NCI-H2029 (cell line): Measurements from ENCODE around the gene UVSSA.
"Not testable (repeated sequence)": the region's sequence is repeated elsewhere in the genome, so short reads cannot be mapped to it uniquely, and the experiment has no call there.

Experiments used
- DNase-seq: peaks from one replicate; lab custom pipeline; 2025; lab: John Stamatoyannopoulos, UW

UVSSA gene

DNA sequence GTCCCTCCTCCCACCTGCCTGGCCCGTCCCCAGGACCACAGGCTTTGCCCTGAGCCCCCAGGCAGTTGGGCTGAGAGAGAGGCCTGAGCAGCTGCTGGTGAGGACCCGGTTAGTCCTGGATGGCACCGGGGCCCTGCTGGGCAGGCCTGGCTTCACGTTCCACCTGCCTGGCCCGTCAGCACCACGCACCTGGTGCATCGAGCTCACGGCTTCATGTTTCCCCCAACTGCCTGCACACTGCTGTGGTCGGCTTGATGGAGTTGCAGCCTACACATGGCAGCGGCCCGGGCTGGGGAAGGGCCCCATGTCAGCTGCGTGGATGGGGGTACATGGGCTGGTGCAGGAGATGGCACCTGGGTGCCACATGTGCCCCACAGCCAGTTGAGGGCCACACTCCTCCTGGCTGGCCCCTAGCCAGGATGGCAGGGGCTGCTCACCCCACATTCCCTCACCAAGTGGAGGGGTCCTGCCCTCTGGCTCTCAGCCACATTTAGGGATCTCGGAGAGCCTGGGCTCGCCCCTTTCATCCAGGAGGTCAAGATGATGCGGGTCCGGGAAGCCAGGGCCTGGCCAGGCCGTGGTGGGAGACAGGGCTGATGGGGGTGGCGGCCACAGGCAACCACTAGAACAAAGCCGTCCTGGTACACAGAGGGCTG lies 30.7 kb downstream of the UVSSA start:
- DNase-seq, result no peak

DNA sequence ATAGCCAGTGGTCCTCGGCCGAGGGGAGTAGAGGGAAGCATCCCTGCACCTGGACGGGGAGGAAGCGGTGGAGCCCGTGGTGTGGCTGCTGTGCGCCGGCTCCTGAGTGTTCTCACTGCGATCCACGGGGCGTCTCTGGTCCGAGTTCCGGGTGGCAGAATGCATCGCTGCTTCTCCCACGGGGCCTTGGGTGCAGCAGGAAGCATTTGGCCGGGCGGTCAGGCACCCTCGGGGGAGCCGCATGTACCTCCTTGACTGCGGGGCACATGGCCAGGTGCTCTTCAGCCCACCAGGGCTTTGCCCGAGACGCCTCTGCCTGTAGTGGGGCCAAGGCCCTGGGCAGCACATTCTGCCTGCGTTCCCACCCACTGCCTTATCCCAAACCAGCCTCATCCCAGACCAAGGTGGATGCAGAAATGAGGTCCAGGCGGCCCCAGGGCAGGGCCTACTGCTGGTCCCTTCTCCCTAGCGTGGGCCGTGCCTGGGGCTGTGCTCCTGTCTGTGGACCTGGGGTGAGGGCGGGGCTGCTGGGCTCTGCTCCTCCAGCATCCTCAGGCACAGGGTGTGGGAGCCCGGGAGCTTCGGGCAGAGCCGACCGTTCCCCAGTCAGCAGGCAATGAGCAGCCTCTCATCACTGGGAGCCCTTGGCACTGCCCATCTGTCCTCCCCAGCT lies 31.7 kb downstream of the UVSSA start:
- DNase-seq, result no peak

DNA sequence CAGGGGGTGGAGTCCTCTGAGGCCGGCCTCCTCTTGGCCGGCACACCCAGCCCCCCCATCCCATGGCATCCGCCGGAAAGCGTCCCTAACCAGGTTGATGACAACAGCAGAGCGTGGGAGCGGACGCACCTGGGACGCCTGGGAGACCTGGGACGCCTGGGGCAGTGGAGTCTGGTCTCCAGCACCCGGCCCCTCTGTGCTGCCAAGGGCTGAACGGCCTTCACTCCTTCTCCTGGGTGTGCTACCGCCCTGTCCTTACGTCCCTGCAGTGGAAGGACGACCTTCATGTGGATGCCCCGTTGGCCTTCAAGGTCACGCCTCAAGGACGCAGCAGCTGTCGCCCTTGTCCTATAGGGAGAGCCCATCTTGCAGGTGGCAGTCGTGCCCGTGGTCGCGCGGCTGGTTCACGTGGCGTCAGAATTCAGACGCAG lies 32.4 kb downstream of the UVSSA start:
- no peak for DNase-seq

DNA sequence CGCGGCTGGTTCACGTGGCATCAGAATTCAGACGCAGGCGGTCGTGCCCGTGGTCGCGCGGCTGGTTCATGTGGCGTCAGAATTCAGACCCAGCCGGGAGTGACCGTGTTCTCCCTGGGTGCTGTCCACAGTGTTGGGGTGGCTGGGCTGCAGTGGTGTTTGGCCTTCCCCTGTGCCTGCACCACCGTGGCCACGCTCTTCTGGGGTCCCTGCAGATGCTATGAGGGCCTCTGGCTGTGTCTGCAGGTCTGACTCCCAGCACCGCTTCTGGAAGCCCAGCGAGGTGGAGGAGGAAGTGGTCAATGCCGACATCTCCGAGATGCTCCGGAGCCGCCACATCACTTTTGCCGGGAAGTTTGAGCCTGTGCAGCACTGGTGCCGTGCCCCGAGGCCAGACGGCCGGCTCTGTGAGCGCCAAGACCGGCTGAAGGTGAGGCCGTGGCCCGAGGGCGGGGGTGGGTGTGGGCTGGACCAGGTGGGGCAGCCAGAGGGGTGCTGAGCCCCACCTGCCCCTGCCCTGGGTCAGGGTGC lies 32.9 kb downstream of the UVSSA start:
- no peak for DNase-seq

DNA sequence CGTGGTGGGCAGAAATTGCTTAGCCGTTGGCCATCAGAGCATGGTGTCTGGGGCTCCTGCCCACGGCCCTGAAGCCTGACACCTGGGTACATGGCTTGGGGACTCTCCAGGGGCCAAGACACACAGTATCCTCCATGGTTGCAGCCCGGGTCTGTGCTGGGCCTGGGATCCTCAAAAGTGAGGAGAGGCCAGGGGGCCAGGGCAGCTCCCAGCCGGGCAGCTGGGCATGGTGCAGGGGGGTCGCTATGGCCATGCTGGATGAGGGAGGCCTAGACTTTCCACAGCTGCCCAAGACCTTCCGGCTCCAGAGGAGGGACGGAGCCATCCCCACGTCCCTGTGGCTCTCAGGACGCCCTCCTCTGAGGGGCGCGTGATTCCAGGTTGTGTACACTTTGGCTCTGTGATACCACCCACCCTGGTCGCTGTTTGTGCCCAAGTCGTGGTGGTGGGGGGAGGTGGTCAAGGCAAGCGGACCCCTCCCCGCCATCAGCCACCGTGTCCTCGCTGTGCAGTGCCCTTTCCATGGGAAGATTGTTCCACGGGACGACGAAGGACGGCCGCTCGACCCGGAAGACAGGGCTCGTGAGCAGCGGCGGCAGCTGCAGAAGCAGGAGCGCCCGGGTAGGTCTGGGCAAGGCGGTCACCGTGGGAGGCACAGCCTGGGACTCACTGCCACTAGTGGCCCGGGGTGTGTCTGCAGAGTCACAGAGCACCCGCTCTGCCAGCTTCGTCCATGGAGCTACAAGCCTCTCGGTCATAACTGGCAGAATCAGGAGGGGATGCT lies 33.6 kb downstream of the UVSSA start:
- DNase-seq, result no peak

DNA sequence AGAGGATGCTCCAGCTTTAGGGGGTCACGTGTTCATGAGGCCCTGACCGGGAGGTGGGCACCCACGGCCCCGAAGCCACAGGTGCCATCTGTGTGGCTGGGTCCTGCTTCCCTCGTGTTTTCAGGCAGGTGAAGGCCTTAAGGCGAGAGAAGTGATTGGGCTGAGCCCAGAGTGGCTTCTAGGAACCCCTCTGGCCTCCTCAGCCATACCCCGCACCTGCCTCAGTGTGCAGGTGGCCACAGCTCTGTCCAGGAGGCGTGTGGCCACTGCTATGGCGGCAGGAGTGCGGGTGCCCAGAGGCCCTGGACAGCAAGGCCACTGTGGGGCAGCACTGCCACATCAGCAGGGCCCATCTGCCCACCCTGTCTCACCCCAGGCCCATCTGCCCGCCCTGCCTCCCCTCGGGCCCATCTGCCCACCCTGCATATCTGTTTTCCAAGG lies 34.2 kb downstream of the UVSSA start:
- no peak for DNase-seq

DNA sequence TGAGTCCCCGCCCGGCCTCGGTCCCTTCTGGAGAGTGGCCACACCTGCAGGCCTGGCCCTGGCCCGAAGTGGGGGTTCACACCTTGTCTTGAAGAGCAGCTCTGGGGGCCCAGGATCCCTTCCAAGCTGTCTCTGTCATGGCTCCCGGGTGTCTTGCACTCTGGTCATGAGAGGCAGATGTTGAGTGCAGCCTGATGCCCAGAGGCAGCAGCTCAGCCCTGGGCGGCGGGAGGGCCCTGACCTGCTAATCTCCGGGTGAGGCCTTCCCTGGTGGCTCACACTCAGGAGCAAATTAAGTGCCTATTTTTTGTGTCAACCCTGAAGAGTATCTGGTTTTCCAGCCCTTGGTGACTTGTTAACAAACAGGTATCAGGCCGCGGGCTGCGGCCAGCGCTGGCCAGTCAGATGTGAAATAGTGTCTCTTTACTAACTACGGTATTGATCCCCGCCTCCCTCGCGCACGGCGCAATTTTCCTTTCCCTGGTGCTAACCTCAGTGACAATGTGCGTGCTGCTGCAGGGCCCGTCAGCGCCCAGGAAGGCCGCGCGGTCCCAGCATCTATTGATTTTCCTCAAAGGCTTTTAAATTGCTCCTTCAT lies 35.0 kb downstream of the UVSSA start:
- DNase-seq, result no peak

DNA sequence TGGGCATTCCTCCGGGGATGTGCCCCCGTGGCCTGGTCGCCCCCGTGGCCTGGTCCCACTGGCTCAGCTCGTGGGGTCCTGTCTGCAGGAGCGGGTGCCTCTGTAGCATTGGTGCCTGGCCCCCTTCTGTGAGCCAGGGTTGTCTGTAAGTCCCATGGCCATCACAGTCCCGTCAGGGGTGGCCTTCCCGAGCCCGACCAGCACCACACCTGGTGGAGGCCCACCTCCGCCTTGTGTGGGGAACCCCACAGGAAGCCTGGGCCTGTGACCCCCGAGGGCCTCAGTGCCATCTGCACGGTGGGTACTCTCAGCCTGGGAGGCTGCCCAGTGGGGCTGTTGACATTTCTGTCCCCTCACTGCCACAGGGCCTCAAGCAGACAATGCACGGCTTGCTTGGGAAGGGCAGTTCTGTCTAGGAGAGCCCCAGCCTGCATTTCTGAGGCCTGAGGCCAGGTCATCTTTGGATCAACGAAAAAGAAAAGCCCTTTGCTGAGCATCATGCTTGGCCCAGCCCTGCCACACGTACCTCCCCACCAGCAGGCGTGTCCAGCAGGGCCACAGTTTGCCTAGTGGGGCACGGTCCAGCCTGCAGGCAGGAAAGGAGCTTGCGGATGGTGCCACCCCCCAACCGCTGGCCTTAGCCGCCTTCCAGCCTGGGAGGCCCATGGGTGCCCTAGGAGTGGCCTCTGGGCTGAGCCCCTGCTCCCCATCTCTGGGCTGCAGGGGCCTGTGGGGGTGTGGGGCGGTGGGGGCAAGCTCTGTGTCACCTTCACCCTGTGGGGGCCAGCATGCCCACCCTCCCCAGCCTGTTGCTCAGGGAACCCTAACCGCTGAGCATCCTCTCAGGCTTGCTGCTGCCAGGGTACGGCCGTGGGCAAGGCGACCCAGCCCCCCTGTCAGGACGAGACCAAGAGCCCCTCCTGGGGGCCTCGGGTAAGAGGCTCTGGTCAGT lies 36.0 kb downstream of the UVSSA start:
- DNase-seq, result no peak

DNA sequence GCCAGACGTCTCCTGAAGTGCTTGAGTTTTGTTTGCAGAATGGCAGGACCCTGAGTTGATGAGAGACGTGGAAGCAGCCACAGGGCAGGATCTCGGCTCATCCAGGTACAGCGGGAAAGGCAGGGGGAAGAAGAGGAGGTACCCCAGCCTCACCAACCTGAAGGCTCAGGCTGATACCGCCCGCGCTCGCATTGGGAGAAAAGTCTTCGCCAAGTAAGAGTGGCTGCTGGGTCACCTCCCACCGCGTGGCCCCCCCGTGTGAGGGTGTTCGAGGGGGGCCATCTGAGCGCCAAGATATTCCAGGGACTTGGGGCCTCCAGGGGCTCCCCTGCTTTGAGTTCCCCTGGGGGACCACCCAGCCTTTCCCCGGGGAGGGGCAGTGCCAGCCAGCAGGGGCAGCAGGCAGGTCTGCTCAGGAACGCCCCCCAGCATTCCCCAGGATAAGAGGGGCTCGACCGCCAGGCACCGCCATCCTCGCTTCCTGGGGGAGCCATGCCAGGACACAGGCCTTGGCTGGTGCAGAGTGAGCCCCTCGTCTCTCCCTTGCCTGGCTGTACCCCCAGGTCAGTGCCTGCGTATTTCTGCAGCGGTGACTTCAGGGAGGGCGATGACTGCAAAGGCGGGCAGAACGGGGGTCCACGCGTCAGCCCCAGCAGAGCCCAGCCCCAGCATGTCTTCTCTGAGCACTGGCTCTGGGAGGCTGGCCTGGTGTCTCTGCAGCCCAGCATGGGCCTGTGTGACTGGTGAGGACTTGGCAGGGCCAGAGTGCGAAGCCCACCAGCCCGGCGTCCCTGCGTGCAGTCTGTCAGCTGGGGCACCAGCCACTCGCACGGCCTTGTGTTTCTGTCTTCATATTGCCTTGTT lies 37.0 kb downstream of the UVSSA start:
- no peak for DNase-seq

DNA sequence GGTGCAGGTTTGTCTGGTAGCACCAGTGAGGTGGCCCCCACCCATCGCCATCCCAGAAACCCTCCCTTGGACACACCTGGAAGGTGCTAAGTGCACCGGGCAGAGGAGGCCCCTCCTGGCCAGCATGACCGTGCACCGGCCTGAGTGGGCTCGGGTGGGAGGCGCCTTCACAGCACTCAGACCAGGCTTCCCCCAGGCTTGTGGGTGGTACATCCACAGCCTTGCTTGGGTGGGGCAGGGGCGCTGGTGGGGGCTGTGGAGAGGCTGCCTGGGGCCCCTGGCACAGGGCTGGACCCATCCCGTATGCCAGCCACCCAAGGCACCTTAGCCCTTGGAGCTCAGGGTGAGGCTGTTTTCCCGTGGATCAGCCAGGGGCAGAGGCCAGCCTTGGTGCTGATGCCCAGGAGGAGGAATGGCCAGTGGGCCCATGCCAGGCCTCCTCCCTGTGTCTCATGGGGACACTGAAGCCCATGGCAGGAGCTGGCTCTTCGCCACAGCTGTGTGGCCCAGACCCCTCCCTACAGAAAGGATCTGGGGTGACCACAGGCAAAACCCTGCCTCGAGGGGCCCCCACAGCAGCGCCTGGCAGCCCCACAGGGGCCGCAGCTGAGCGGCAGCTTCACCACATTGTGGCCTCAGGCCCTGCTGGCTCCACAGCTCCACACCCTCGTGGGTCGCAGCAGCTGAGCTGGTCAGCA lies 37.8 kb downstream of the UVSSA start:
- DNase-seq, result no peak

DNA sequence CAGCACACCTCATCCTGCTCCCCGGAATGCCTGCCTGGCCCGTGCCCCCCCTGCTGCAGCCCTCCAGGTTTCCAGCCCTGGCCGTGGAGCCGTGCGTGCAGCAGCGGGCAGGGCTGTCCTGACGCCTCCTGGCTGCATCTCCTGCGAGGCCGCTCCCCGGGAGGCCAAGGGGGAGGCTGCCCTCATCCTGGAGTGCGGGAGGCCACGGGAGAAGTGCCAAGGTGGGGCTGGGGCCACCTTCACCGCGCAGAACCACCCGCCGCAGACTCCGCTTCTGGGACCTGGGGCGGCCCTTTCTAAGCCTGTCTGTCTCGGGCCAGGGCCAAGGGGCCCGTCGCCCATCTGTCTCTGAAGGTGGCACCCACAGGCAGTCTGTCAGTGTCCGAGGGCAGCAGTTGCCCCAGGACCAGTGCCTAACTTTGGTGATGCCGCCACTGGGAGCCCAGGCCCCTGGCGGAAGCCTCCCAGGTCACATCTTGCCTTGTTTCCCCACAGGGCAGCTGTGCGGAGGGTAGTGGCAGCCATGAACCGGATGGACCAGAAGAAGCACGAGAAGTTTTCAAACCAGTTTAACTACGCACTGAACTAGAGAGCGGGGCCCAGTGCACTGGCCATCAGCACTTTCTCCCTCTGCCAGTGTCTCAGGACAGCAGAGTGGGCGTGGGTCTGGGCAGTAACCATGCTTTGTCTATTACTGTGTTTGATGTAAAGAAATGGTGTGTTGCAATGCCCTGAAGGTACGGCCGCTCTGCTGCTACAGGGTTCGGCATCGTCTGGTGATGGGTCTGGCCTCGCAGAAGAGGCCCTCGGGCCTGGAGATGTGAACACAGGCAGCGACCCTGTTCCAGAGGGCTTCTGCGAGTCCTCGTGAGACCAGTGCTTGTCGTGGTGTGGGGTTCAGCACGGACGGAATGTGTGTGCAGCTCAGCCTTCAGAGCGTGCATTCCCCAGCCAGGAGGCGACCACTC lies 38.6 kb downstream of the UVSSA start:
- no peak for DNase-seq

DNA sequence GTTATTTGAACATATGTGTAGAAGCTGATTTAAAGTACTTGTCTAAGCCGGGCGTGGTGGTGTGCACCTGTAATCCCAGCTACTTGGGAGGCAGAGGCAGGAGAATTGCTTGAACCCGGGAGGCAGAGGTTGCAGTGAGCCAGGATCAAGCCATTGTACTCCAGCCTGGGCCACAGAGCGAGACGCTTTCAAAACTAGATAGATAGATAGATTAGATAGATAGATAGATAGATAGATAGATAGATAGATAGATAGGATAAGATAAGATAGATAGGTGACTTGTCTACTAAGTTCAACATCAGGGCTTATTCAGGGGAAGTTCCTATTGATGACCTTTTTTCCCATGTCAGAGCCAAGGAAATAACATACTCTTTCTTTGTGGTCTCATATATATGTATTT lies 46.4 kb downstream of the UVSSA start:
- not testable (repeated sequence) for DNase-seq

DNA sequence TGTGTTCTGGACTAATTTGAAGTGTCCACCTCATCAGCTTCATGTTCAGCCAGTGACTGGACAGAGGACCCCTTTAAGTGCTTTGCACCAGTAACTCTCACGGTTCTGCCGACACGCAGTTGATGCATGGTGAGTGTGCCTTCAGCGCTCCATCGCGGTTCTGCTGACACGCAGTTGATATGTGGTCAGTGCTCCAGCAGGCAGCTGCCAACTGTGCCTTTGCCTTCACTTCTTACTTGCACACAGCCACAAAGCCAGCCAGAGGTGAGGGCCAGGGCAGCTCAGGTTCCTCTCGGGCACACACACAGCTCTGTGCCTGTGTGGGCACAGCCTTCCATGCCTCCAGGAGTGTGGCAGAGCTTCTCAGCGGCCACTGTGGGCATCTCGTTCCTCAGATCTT lies 46.9 kb downstream of the UVSSA start:
- no peak for DNase-seq

DNA sequence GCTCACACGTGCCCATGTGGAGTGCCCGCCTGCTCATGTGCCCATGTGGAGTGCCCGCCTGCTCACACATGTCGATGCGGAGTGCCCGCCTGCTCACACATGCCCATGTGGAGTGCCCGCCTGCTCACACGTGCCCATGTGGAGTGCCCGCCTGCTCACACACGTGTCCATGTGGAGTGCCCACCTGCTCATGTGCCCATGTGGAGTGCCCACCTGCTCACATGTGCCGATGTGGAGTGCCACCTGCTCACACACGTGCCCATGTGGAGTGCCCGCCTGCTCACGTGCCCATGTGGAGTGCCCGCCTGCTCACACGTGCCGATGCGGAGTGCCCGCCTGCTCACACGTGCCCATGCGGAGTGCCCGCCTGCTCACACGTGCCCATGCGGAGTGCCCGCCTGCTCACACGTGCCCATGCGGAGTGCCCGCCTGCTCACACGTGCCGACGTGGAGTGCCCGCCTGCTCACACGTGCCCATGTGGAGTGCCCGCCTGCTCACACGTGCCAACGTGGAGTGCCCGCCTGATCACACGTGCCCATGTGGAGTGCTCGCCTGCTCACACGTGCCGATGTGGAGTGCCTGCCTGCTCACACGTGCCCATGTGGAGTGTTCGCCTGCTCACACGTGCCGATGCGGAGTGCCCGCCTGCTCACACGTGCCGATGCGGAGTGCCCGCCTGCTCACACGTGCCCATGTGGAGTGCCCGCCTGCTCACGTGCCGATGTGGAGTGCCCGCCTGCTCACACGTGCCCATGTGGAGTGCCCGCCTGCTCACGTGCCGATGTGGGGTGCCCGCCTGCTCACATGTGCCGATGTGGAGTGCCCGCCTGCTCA lies 47.8 kb downstream of the UVSSA start:
- not testable (repeated sequence) for DNase-seq

DNA sequence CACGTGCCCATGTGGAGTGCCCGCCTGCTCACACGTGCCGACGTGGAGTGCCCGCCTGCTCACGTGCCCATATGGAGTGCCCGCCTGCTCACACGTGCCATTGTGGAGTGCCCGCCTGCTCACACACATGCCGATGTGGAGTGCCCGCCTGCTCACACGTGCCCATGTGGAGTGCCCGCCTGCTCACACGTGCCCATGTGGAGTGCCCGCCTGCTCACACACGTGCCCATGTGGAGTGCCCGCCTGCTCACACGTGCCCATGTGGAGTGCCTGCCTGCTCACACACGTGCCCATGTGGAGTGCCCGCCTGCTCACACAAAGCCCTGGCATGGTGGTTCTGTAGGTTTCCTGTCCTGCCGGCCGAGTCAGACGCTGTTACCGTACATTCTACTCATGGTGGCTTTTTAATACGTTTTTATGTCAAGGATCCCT lies 48.4 kb downstream of the UVSSA start:
- DNase-seq, result not testable (repeated sequence)

DNA sequence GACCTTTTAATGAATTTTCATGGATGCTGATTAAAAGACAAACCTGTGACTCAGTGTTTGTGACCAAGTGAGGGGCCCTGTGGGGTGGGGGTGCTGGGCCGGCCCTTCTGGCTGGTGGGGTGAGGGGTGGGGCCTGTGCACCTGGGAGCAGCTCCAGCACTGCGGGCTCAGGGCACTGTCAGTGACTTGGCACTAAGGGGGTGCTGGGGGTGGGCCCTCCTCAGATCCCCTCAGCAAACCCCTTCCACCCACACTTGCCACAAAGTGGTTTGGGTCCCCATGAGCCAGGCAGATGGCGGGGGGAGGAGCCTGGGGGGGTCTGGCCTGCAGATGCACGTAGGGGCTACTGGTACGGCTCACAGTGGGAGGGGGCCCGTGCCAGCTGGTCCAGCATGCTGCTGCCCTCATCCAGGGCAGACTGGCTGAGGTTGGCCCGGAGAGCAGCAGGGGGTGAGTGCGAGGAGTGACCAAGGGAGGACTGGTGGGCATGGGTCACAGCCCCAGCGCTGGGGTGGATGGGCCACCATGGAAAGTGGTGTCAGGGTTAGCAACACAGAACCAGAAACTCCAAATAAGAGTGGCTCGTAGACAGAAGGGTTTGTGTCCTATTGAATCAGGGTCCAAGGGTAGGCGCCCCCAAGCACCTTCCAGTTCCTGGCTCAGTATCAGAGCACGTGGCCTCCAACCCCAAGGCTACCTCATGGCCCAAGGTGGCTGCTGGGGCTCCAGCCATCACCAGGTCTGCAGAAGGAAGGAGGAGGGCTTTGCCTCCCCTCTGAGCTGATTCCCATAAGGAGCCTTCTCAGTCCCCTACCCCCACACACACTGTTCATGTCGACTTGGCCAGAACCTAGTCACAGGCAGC lies 49.2 kb downstream of the UVSSA start:
- no peak for DNase-seq
